ENCODE data around the gene RPS21.

The RPS21 gene

DNA sequence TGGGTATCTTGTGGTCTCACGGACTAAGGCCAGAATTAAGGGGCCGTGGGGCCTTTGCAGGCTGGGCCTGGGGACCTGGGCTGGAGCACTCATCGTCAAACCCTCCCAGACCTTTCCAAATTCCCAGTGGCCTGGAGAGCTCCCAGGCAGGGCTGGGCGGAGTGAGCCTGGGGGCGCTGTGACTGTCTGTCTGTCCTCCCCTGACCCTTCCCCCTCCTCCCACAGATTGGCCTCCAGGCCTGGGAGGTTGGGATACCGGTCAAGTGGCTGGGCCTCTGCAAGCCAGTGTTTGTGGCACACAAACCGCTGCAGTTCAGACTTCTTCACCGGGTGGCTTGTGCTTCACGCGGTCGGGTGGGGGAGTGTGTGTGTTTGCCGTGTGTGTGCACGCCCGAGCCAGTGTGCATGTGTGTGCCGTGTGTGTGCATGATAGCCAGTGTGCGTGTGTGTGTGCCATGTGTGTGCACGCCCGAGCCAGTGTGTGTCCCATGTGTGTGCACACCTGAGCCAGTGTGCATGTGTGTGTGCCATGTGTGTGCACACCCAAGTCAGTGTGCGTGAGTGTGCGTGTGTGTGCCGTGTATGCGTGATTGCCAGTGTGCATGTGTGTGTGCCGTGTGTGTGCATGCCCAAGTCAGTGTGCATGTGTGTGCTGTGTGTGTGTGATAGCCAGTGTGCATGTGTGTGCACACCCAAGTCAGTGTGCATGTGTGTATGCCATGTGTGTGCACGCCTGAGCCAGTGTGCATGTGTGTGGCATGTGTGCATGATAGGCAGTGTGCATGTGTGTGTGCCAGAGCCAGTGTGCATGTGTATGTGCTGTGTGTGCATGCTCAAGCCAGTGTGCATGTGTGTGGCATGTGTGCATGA, 34.2 kb downstream of the RPS21 start:
- TF ChIP-seq BACH2 (CRISPR knock-in tag; IDR thresholded peaks at IDR 0.05; ENCODE audit: borderline replicate concordance) (no peak), CSDC2 (CRISPR knock-in tag; IDR thresholded peaks at IDR 0.05) (no peak), ZFP3 (CRISPR knock-in tag; IDR thresholded peaks at IDR 0.05) (no peak), ZC3H10 (CRISPR knock-in tag; IDR thresholded peaks at IDR 0.05) (no peak), ZNF70 (CRISPR knock-in tag; IDR thresholded peaks at IDR 0.05) (no peak), ESRRG (CRISPR knock-in tag; IDR thresholded peaks at IDR 0.05) (no peak), SNAI2 (CRISPR knock-in tag; IDR thresholded peaks at IDR 0.05) (no peak), ISL1 (CRISPR knock-in tag; IDR thresholded peaks at IDR 0.05) (no peak), OSR1 (CRISPR knock-in tag; IDR thresholded peaks at IDR 0.05) (no peak), PPARA (CRISPR knock-in tag; IDR thresholded peaks at IDR 0.05; ENCODE audit: borderline replicate concordance) (no peak)
- TF ChIP-seq, protein P1, sequence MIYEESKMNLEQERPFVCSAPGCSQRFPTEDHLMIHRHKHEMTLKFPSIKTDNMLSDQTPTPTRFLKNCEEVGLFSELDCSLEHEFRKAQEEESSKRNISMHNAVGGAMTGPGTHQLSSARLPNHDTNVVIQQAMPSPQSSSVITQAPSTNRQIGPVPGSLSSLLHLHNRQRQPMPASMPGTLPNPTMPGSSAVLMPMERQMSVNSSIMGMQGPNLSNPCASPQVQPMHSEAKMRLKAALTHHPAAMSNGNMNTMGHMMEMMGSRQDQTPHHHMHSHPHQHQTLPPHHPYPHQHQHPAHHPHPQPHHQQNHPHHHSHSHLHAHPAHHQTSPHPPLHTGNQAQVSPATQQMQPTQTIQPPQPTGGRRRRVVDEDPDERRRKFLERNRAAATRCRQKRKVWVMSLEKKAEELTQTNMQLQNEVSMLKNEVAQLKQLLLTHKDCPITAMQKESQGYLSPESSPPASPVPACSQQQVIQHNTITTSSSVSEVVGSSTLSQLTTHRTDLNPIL (CRISPR knock-in tag; IDR thresholded peaks at IDR 0.05; ENCODE audit: low read depth) = no peak
- TF ChIP-seq, protein P2, sequence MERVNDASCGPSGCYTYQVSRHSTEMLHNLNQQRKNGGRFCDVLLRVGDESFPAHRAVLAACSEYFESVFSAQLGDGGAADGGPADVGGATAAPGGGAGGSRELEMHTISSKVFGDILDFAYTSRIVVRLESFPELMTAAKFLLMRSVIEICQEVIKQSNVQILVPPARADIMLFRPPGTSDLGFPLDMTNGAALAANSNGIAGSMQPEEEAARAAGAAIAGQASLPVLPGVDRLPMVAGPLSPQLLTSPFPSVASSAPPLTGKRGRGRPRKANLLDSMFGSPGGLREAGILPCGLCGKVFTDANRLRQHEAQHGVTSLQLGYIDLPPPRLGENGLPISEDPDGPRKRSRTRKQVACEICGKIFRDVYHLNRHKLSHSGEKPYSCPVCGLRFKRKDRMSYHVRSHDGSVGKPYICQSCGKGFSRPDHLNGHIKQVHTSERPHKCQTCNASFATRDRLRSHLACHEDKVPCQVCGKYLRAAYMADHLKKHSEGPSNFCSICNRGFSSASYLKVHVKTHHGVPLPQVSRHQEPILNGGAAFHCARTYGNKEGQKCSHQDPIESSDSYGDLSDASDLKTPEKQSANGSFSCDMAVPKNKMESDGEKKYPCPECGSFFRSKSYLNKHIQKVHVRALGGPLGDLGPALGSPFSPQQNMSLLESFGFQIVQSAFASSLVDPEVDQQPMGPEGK (CRISPR knock-in tag; IDR thresholded peaks at IDR 0.05; ENCODE audit: borderline replicate concordance) = no peak
- TF ChIP-seq, protein P3, sequence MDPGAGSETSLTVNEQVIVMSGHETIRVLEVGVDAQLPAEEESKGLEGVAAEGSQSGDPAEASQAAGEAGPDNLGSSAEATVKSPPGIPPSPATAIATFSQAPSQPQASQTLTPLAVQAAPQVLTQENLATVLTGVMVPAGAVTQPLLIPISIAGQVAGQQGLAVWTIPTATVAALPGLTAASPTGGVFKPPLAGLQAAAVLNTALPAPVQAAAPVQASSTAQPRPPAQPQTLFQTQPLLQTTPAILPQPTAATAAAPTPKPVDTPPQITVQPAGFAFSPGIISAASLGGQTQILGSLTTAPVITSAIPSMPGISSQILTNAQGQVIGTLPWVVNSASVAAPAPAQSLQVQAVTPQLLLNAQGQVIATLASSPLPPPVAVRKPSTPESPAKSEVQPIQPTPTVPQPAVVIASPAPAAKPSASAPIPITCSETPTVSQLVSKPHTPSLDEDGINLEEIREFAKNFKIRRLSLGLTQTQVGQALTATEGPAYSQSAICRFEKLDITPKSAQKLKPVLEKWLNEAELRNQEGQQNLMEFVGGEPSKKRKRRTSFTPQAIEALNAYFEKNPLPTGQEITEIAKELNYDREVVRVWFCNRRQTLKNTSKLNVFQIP (CRISPR knock-in tag; IDR thresholded peaks at IDR 0.05; ENCODE audit: borderline replicate concordance, low read depth) = no peak
- no peak for ATAC-seq

GRCh38 chr20:62421716-62421990, 34.8 kb downstream of the RPS21 start:
- TF ChIP-seq ZFP30 (CRISPR knock-in tag; IDR thresholded peaks at IDR 0.05) = no peak
- TF ChIP-seq, protein P3 (CRISPR knock-in tag; IDR thresholded peaks at IDR 0.05; ENCODE audit: borderline replicate concordance, low read depth) = no peak
- no peak for TF ChIP-seq ZC3H10 (CRISPR knock-in tag; IDR thresholded peaks at IDR 0.05)
- TF ChIP-seq OSR1 (CRISPR knock-in tag; IDR thresholded peaks at IDR 0.05) = no peak
- TF ChIP-seq GLIS3 (CRISPR knock-in tag; IDR thresholded peaks at IDR 0.05) = no peak
- ATAC-seq = no peak

DNA sequence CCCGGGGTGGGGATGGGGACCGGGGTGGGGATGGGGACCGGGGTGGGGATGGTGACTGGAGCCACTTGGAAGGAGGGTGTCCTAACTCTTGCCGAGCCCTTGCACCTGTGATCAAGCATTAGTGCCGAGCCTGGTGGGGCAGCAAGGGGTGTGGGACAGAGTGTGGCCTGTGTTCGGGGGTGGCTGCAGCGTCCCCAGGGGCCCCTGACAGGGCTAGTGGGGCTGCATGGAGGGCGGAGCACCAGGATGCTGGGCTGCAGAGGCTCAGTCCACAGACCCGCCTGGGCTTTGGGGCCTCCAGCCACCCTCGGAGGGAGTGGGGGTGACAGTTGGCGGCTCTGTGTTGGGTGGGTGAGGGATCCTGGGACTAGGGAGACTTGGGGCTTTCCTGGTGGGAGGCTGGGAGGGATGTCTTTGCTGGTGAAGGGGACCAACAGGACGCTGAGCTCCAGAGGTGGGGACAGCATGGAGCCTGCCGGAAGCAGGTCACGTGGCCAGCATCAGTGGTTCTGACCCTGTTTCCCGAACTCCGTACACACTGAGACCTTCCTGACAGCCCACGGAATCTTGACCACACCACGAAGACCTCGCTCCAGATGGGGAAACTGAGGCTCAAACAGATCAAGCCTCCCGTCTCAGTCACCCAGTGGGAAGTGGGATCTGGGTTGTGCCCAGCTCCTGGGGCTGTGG, 35.9 kb downstream of the RPS21 start:
- ATAC-seq = no peak

More for the DNA sequence above, 35.9 kb downstream of the RPS21 start:
- TF ChIP-seq, protein P4, sequence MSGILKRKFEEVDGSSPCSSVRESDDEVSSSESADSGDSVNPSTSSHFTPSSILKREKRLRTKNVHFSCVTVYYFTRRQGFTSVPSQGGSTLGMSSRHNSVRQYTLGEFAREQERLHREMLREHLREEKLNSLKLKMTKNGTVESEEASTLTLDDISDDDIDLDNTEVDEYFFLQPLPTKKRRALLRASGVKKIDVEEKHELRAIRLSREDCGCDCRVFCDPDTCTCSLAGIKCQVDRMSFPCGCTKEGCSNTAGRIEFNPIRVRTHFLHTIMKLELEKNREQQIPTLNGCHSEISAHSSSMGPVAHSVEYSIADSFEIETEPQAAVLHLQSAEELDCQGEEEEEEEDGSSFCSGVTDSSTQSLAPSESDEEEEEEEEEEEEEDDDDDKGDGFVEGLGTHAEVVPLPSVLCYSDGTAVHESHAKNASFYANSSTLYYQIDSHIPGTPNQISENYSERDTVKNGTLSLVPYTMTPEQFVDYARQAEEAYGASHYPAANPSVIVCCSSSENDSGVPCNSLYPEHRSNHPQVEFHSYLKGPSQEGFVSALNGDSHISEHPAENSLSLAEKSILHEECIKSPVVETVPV (CRISPR knock-in tag; IDR thresholded peaks at IDR 0.05) = no peak
- TF ChIP-seq ESRRG (CRISPR knock-in tag; IDR thresholded peaks at IDR 0.05) (no peak), TOX (CRISPR knock-in tag; IDR thresholded peaks at IDR 0.05; ENCODE audit: borderline replicate concordance) (no peak), ZNF70 (CRISPR knock-in tag; IDR thresholded peaks at IDR 0.05) (no peak), ZNF8 (CRISPR knock-in tag; IDR thresholded peaks at IDR 0.05) (no peak), CSDC2 (CRISPR knock-in tag; IDR thresholded peaks at IDR 0.05) (no peak), GLIS3 (CRISPR knock-in tag; IDR thresholded peaks at IDR 0.05) (no peak), ZC3H10 (CRISPR knock-in tag; IDR thresholded peaks at IDR 0.05) (no peak), ZNF565 (CRISPR knock-in tag; conservative IDR thresholded peaks at IDR 0.05; ENCODE audit: low read depth) (no peak)
- TF ChIP-seq, protein P2 (CRISPR knock-in tag; IDR thresholded peaks at IDR 0.05; ENCODE audit: borderline replicate concordance) = no peak

All from SK-N-SH treated with all-trans-retinoic acid at 6 μM for 48 hours (cell line).